Astrocyte of the cerebellum (primary cell): ENCODE data around the gene SYNE2.
A peak's percentile ranks its signal among the peaks of the same experiment; 100 is the strongest.

Source experiments
- DNase-seq: peaks from one replicate; pipeline ENCODE4 v3.0.0-alpha.2; 2011; ENCODE audit warnings: low read depth
- H3K4me3 ChIP-seq: 2 replicates; pipeline ENCODE4 v1.5.1; 2011; ENCODE audit warnings: mild to moderate bottlenecking, low read depth, low read length, moderate library complexity
- in situ Hi-C: cut with HindIII; loops from 2 replicates; pipeline ENCODE4 v1.10.0; 2017; ENCODE audit warnings: low sequenced_read_pairs
- TF ChIP-seq, protein P1 (sequence below): IDR thresholded peaks from 2 replicates; pipeline ENCODE4 v1.5.1; 2012; ENCODE audit warnings: low read length, low read depth, moderate library complexity, mild to moderate bottlenecking; ENCODE audit errors: missing control alignments

Gene SYNE2

DNA sequence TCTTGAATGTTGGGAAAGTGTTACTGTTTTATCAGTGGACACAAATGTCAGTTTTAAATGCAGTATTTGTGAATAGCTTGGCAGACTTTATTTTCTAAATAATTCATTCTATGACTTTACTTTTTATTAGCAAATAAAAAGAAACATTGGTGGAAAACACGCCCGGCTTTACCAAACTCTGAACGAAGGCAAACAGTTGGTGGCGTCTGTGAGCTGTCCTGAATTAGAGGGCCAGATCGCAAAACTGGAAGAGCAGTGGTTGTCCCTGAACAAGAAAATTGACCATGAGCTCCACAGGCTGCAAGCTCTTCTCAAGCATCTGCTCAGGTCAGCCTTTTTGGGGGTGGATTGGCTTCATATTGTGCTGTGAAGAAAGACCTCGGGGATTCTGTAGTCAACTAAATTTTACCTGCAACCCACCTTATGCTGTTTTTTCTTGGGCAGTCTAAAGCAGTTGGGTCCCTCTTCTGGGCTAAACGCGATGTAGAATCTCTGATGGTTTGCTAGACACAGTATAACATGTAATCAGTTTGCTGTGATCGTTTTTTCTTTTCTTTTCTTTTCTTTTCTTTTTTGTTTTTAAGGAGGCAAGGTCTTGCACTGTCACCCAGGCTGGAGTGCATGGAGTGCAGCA is 285.0 kb downstream of the SYNE2 start:
- no peak for DNase-seq
- in situ Hi-C loops: no loop called here
- TF ChIP-seq, protein P1, sequence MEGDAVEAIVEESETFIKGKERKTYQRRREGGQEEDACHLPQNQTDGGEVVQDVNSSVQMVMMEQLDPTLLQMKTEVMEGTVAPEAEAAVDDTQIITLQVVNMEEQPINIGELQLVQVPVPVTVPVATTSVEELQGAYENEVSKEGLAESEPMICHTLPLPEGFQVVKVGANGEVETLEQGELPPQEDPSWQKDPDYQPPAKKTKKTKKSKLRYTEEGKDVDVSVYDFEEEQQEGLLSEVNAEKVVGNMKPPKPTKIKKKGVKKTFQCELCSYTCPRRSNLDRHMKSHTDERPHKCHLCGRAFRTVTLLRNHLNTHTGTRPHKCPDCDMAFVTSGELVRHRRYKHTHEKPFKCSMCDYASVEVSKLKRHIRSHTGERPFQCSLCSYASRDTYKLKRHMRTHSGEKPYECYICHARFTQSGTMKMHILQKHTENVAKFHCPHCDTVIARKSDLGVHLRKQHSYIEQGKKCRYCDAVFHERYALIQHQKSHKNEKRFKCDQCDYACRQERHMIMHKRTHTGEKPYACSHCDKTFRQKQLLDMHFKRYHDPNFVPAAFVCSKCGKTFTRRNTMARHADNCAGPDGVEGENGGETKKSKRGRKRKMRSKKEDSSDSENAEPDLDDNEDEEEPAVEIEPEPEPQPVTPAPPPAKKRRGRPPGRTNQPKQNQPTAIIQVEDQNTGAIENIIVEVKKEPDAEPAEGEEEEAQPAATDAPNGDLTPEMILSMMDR: peak; percentile 12
- H3K4me3 ChIP-seq: no peak overlapping the region

DNA sequence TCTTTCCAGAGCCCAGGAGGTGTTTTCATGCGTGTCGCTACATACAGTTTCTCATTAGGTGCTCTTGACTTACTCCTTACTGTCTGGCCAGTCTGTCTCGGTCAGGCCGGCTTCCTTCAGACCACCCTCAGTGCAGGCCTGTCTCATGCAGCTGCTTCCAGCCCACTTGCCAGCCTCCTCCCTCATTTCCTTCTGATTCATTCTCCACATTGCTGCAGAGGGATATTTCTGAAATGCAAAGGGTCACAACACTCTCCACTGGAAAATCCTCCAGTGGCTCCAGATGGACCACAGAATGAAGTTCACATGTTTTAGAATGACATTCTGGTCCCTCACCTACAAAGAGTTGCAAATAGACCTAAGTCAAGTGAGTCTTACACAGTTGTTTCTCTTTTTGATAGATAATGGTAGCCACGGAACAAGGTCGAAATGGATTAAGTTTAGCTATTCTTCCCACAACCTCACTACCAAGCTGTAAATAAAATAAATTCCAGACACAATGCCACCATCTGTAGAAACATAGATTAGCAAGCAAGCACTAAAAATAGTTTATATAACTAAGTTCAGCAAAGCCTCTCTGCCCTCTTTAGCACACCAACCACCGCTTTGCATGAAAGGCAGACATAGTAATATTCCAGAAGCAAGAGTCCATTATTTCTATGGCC is 294.5 kb downstream of the SYNE2 start:
- DNase-seq: peak; percentile 22
- H3K4me3 ChIP-seq: no peak overlapping the region
- TF ChIP-seq, protein P1: no peak
- in situ Hi-C loops: no loop called here

DNA sequence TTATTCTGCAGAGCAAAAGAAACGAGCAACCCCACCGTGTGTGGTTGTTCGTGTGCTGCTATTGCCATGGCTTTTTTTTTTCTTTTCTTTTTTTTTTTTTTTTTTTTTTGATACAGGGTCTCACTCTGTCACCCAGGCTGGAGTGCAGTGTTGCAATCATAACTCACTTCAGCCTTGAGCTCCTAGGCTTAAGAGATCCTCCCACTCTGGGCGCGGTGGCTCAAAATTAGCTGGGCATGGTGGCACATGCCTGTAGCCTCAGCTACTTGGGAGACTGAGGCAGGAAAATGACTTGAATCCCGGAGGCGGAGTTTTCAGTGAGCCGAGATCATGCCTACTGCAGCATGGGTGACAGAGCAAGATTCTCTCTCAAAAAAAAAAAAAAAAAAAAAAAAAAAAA is 297.1 kb downstream of the SYNE2 start:
- no peak for DNase-seq
- in situ Hi-C loops: no loop called here
- TF ChIP-seq, protein P1: no peak
- no peak overlapping the region for H3K4me3 ChIP-seq

DNA sequence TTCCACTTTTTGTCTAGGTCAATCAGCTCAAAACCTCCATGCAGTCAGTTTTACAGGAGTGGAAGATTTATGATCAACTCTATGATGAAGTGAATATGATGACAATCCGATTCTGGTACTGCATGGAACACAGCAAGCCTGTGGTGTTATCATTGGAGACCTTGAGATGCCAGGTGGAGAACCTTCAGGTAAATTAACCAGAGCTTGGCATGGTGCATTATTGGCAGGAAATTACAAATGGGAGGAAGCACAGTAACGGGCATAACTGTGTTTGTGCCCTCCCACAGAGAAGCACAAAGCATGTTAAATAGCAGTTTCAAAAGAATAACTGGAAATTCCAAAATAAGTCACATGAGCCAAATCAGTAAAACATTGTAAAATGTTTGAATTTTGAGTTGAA is 305.8 kb downstream of the SYNE2 start:
- TF ChIP-seq, protein P1: no peak
- in situ Hi-C loops: no loop called here
- no peak for DNase-seq
- H3K4me3 ChIP-seq: no peak overlapping the region

DNA sequence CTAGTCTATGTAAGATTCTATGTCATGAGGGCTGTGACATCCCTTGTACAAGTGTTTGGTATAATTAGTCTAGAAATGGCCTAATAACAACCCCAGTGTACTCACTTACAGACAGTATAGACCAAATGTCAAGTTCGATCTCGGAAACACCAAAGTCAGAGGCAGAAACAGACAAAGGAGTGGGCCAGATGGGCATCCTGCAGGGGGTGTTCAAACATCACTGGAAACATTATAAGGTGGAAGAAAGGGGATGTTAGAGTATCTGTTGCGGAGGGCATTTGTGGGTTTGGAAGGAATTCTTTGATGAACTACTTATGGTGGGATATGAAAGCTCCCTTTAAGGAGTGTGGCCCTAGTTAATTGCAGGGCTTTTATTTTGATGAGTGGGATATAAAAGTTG is 306.8 kb downstream of the SYNE2 start:
- no peak for DNase-seq
- TF ChIP-seq, protein P1: no peak
- no peak overlapping the region for H3K4me3 ChIP-seq
- in situ Hi-C loops: no loop called here

DNA sequence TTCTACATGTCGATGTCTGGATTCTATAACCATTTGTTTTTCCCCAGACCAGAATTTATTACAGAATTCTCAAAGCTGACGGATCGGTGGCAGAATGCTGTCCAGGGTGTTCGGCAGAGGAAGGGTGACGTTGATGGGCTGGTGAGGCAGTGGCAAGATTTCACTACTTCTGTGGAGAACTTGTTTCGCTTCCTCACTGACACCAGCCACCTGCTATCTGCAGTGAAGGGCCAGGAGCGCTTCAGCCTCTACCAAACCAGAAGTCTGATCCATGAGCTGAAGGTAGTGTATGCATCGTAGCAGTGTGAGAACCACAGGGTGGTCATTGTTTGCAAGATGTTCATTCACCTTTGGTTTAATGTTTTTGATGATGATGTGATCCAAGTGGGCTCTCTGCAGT is 317.4 kb downstream of the SYNE2 start:
- TF ChIP-seq, protein P1: no peak
- DNase-seq: no peak
- H3K4me3 ChIP-seq: no peak overlapping the region
- in situ Hi-C loops: no loop called here
